ENCODE measurements around the gene PRKD2. TPM values are rescaled to one million over a fixed set of nuclear protein-coding genes. Genes with fewer than 3 reads are reported as not detected.

The PRKD2 gene
- total RNA-seq, 1 donor from 2014 or later, result 101 TPM

- Histone ChIP-seq H3K4me3 (peak overlapping the region; percentile 99 to 100), H3K27ac (peak overlapping the region in 1 of 2 donors; percentile 75), H3K4me1 (peaks cover 4 to 18% of the 10 kb centered on the region in 2 donors), H3K36me3 (peaks cover 0 to 4% of the 10 kb centered on the region in 2 donors), H3K9me3 (no peaks in the 10 kb centered on the region), H3K27me3 (no peaks in the 10 kb centered on the region)
- intact Hi-C loops (cut with DNase I), result no loop called here
- no peak for DNase-seq (ENCODE audit: low spot score in 2 of 2)
- TF ChIP-seq CTCF (IDR thresholded peaks at IDR 0.05), result no peak
Observed at GRCh38 chr19:46745030-46745429, 28.1 kb upstream of the PRKD2 start.

- TF ChIP-seq CTCF (IDR thresholded peaks at IDR 0.05), result no peak
- Histone ChIP-seq H3K27ac (no peak overlapping the region), H3K4me3 (peak overlapping the region in 1 of 2 donors; percentile 100), H3K36me3 (peaks cover 0 to 4% of the 10 kb centered on the region in 2 donors), H3K27me3 (no peaks in the 10 kb centered on the region), H3K9me3 (no peaks in the 10 kb centered on the region), H3K4me1 (peaks cover 4 to 27% of the 10 kb centered on the region in 2 donors)
- no peak for DNase-seq (ENCODE audit: low spot score in 2 of 2)
- intact Hi-C loops (cut with DNase I), result no loop called here
Observed at GRCh38 chr19:46744005-46744691, 27.2 kb upstream of the PRKD2 start.

GRCh38 chr19:46742926-46743480, 26.1 kb upstream of the PRKD2 start:
- intact Hi-C loops (cut with DNase I), result no loop called here
- Histone ChIP-seq H3K27ac (no peak overlapping the region), H3K4me1 (peaks cover 4 to 32% of the 10 kb centered on the region in 2 donors), H3K9me3 (no peaks in the 10 kb centered on the region), H3K36me3 (peaks cover 0 to 7% of the 10 kb centered on the region in 2 donors), H3K4me3 (no peak overlapping the region), H3K27me3 (no peaks in the 10 kb centered on the region)
- TF ChIP-seq CTCF (IDR thresholded peaks at IDR 0.05), result no peak
- no peak for DNase-seq (ENCODE audit: low spot score in 2 of 2)

- intact Hi-C loops (cut with DNase I), result no loop called here
- Histone ChIP-seq H3K27ac (no peak overlapping the region), H3K36me3 (peaks cover 0 to 16% of the 10 kb centered on the region in 2 donors), H3K27me3 (no peaks in the 10 kb centered on the region), H3K4me3 (no peak overlapping the region), H3K4me1 (peaks cover 0 to 26% of the 10 kb centered on the region in 2 donors), H3K9me3 (no peaks in the 10 kb centered on the region)
- no peak for DNase-seq (ENCODE audit: low spot score in 2 of 2)
- TF ChIP-seq CTCF (IDR thresholded peaks at IDR 0.05), result no peak
Observed at GRCh38 chr19:46741447-46741846, 24.5 kb upstream of the PRKD2 start.

GRCh38 chr19:46739290-46739771, 22.4 kb upstream of the PRKD2 start:
- no peaks in the 10 kb centered on the region for H3K9me3 ChIP-seq
- peaks cover 0 to 21% of the 10 kb centered on the region in 2 donors for H3K4me1 ChIP-seq
- H3K4me3 ChIP-seq, result no peak overlapping the region
- DNase-seq (ENCODE audit: low spot score in 2 of 2), result no peak
- H3K36me3 ChIP-seq, result peaks cover 13 to 29% of the 10 kb centered on the region in 2 donors
- no peak for TF ChIP-seq CTCF (IDR thresholded peaks at IDR 0.05)
- H3K27me3 ChIP-seq, result no peaks in the 10 kb centered on the region
- peak overlapping the region; percentile 44 to 60 for H3K27ac ChIP-seq
- intact Hi-C loops (cut with DNase I), result no loop called here

Data from ascending aorta (tissue), 2 donors.